Cardiac fibroblast (primary cell): ENCODE results near the gene NDUFB1.

Experiments
- DNase-seq, 2 donors: peaks; one replicate each; pipeline versions ENCODE4 v3.0.0 to v3.0.0-alpha.2; 2010; ENCODE audit warnings: low read depth in 2 of 2
- H3K4me3 ChIP-seq, 2 donors: replicated peaks in 1 of 2; 1 replicate in 1 of 2; 2 replicates in 1 of 2; pipeline ENCODE4 v1.5.1; 2011; ENCODE audit warnings: low read depth in 2 of 2, low read length in 2 of 2, mild to moderate bottlenecking in 2 of 2, moderate library complexity in 1 of 2
- CTCF ChIP-seq: IDR thresholded peaks from one replicate; pipeline ENCODE4 v1.5.1; 2011; ENCODE audit warnings: low read depth, mild to moderate bottlenecking, low read length, inconsistent platforms

Gene NDUFB1

DNA sequence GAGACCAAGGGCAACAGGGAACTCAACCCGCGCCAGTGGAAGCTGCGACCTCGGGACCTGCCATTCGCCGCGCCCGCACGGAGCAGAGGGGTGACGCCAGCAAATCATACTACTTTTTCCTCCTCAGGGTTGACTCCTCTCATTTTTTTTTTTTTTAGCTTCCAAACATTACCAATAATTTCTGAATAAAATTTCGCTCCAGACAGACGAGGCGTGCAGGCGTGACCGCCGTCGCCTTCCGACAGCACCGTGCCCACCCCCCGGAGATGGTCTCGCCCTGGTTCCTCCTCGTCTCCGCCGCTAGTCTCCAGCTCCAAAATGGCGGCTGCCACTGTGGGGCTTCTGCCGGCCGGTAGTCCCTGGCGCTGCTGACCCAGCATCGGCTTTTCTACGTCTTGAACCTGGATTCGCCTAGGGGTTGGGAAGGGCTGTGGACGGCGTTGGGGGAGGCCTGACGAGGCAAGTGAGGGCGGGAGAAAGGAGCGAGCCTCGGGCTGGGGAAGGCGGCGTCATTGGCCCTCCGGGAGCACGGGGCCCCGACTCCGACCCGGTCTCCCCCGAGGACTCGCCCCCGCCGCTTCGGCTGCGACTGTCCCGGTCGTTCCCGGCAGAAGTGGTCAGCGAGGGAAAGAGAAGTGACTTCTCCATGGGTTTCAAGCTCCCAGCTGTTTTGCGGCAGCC, at the start of gene NDUFB1, which contains the start of gene CPSF2:
TSS of gene NDUFB1 (minus strand) at position 37 of the 681 bp plus-strand sequence. CDS start 4,069 bp downstream, outside the sequence.
TSS of gene CPSF2 (plus strand) at position 300 of the 681 bp plus-strand sequence. CDS start 9,016 bp downstream, outside the sequence.
- peak; percentile 80 to 83 for DNase-seq
- TF ChIP-seq CTCF, result no peak

DNA sequence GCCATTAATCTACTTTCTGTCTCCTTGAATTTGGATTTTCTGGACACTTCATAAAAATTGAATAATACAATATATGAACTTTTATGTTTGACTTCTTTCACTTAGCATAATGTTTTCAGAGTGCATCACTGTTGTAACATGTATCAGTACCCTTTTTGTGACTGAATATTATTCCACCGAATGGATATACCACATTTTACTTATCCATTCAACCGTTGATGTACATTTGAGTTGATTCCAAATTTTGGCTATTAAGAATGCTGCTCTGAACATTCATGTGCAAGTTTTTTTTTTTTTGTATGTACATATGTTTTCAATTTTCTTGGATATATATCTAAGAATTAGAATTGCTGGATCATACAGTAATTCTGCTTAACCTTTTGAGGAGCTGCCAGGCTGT, 43.5 kb upstream of the NDUFB1 start:
- no peak overlapping the region for H3K4me3 ChIP-seq
- no peak for DNase-seq
- TF ChIP-seq CTCF, result no peak

More for the DNA sequence above, at the start of gene NDUFB1, which contains the start of gene CPSF2:
- peak within 1 kb of the TSS; percentile 67 to 91 for H3K4me3 ChIP-seq

DNA sequence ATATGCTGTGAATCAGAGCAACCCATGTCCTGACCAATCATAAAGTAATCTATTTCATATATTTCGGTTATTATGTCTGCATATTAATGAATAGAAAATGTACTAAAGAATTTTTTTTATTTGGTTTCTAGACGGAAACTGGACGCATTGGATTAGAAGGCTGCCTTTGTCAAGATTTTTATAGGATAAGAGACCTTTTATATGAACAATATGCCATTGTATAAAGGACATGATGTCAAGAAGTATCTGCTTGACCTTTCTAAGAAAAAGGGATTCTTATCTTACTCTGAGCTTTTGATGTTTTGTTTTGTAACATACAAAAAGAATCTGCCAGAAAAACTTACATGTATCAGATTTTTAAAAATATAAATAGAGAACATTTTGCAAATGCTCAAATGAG, 40.0 kb upstream of the NDUFB1 start:
- DNase-seq, result no peak
- no peak overlapping the region for H3K4me3 ChIP-seq
- no peak for TF ChIP-seq CTCF

DNA sequence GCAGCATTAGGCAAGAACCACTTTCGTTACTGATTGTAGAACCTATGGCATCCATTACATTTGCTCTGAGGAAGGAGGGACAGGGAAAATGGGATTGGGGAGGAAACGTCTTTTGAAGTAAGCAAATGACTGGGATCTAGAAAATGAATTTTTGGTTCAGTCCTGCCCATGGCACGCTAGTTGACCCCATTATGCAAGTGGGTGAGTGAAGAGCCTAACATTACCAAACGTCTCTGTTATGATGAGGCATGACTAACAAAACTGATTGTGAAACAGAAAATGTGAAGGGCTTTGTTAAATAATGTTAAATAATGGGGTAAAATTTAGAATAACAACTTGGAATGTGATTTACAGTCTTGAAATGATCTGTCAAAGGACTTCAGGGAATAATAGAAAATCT, 39.1 kb upstream of the NDUFB1 start:
- peak; percentile 82 to 90 for DNase-seq
- no peak overlapping the region for H3K4me3 ChIP-seq
- no peak for TF ChIP-seq CTCF

DNA sequence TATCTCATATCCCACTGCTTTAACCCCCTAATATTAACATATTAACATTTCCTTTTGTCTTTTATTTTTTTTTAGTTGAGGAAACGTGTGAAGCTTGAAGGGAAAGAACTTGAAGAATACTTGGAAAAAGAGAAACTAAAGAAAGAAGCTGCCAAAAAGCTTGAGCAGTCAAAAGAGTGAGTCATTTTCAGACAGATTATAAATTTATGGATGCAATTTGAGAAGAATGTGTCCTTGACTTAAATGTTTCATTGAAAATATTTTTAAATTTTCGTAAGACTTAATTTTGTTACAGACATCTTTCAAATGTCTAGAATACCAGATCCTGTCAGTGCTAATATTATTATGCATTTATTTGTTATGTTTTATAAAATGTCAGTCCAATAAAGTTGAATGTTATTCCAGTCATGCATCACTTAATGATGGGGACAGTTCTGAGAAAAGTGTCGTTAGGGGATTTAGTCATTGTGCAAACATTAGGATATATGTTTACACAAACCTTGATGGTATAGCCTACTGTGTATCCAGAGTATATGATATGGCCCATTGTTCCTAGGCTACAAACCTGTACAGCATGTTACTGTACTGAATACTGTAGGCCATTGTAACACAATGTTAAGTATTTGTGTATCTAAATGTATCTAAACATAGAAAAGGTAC, 32.9 kb upstream of the NDUFB1 start:
- peak; percentile 25 to 26 for DNase-seq
- no peak overlapping the region for H3K4me3 ChIP-seq
- TF ChIP-seq CTCF, result no peak

GRCh38 chr14:92153581-92153980, 32.1 kb upstream of the NDUFB1 start:
- no peak overlapping the region for H3K4me3 ChIP-seq
- no peak for DNase-seq
- TF ChIP-seq CTCF, result no peak
